Smooth muscle cell of the pulmonary artery (primary cell): Measurements from ENCODE around the gene DCANP1. TPM values are rescaled to one million over a fixed set of nuclear protein-coding genes. Genes with fewer than 3 reads are reported as not detected.

Experiments
- total RNA-seq: library from RNA; depleted of rRNA; stranded (reverse); fragments of >200 nt; gene quantifications from 2 replicates; pipeline ENCODE4 v1.2.3, GENCODE V29; 2014

Gene DCANP1, protein sequence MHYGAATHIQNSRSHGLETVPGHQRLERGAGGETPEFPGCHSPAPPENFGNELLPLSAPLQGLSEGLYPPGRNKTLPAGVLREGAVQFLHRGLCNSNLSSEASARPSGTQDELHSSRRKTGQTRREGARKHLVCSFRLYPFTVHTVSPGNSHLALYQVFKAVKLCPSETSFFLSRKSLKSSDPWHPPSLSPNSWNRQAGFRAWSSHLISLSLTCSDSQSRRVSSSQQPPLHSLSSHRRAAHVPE
- not detected in 2 replicates for total RNA-seq

DNA sequence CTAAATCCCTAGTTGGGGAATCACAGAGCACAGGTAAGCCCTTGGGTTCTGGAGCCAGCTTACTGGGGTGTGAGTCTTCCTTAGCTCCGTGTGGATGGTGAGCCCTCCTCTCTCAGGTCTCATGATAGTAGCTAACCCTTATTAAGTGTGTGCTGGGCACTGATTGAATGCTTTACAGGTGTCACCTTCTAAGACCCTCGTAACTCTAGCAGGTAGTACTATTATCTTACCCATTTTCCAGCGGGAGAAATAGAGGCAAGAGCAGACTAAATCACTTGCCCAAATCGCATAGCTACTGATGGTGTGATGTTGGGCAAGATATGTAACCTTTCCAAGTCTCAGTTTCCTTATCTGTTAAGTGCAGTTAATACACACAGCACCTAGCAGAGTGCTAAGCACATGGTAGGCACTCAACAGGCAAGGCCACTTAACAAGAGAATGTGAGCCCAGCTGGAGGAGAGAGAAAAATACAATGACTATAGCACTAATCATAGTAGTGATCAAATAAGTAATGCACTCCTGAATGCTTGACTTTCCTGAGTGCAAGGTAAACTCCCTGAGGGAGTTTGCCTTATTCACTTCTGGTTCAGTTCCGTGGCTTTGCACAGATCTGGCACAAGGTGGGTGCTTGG, at the start of gene DCANP1:
Gene DCANP1, minus strand, starts transcription at position 51 of the 632 bp plus-strand sequence. CDS start 240 bp downstream, outside the sequence.

DNA sequence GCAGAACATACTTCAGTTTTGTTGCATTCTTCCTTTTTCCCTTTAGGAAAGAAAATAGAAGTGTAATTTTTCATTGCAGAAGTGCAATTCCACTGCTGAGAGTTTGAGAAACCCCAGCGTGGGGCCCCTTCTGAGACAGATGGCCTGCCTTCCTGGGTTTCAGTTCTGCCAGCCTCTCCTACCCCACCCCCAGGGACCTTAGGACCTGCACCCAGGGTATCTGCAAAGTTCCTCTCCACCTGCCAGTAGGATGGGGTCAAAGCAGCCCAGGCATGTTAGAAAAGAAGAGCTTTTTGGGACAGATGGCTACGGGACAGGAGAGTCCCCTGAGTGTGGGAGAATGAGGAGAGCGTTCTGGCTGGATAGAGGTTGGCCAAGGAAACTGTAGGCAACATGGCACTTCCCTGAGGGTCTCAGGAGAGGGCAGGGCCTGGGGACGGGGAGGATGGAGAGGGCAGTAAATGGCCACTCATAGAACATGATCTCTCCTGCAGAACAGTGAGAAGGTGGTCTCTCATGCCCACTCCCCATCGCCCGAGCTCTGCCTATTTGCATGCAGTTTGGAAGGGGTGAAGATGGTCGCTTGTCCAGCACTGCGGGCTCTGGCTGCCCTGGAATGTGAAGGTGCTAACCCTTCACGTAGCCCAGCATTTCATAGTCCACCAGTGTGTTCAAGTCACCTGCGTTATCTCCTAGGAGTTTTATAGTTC, 5.3 kb upstream of the DCANP1 start, which contains the start of gene TIFAB:
Gene TIFAB, minus strand, starts transcription at position 31 of the 710 bp plus-strand sequence. CDS start 2,412 bp downstream, outside the sequence.

DNA sequence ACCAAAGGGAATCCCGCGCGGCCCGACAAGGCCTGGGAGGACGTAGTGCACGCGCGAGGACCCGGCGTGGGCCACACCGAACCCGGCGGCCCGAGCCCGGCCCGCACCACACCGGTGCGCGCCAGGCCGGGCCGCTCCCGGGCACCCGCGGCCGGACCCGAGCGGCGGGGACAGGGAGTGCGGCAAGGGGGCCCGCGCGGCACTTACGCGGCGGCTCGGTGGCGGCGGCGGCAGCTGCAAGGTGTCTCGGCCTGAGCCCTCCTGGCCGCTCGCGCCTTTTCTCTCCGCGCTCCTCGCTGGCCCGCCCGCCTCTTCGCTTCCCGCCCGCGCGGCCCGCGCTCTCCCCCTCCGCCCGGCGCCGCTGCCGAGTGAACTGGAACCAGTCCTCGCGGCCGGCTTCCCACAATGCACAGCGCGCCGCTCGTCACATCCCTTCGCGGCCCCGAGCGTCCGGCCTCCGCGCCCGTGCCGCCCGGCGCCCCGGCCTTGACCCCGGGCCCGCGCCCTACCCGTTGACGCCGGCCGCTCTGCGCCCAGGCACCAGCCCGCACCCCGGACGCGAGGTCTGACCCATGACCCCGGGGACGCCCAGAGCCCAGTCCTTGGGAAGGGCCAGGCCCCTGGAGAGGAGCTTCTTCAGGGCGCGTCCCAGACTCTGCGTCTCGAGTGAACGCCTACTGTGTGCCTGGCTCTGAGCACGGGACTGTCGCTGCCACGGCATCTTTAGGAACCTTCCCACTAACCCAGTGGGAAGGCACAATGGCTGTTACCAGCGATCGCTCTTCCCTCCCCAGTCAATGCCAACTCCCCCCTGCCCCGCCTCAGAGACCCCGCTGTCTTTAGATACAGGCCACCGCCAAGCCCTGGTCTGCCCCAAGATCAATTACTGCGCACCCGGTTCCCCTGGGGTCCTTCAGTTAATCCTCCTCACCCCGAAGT, 48.0 kb downstream of the DCANP1 start, which contains the start of gene MACROH2A1:
Gene MACROH2A1, minus strand, starts transcription at position 377 of the 939 bp plus-strand sequence. CDS start 10,138 bp downstream, outside the sequence.

Other genes starting within 250 kb of the DCANP1 start
- gene MACROH2A1, start 48.1 kb downstream of the DCANP1 start, total RNA-seq: 148 and 166 TPM in 2 replicates
- gene TIFAB, start 5.0 kb upstream of the DCANP1 start, total RNA-seq: not detected in 2 replicates
- gene NEUROG1, start 88.6 kb upstream of the DCANP1 start, total RNA-seq: not detected in 2 replicates
- 0.26 TPM in 1 of 2 replicates, not detected in the other for gene CXCL14, start 131.6 kb upstream of the DCANP1 start, total RNA-seq